Posterior vena cava (tissue), 2 donors: ENCODE results near the gene FNDC3B. TPM values are rescaled to one million over a fixed set of nuclear protein-coding genes. Genes with fewer than 3 reads are reported as not detected.
"Not testable (repeated sequence)": the region's sequence is repeated elsewhere in the genome, so short reads cannot be mapped to it uniquely, and the experiment has no call there.

ENCODE experiments used
- DNase-seq: peaks from one replicate; pipeline ENCODE4 v3.0.0-alpha.2; 2020; ENCODE audit warnings: low spot score
- intact Hi-C, 2 donors: fragments of 100-400 bp; cut with DNase I; formaldehyde crosslinking; loops; one replicate each; pipeline versions ENCODE4 v1.14.1 to v1.14.2; 2022 to 2023
- total RNA-seq, 2 donors: library from RNA; stranded (reverse); fragmentation: NEBNext Ultra II Directional; extraction: Animal tissue kit (Norgen Biotek cat#: 25700); gene quantifications; one replicate each; pipeline ENCODE4 v1.2.1, GENCODE V29; 2021
- donor health status: DM: yes; HTN: yes; CAD: no.
- donor health status: DM: yes; HTN: yes; CAD: no.

Gene FNDC3B
- total RNA-seq, 2 donors from 2014 or later = 142 to 167 TPM

GRCh38 chr3:172029425-172030098 lies 9.8 kb upstream of the FNDC3B start:
- intact Hi-C loops = no loop called here
- no peak for DNase-seq

GRCh38 chr3:172030181-172030580 lies 9.2 kb upstream of the FNDC3B start:
- intact Hi-C loops = no loop called here

DNA sequence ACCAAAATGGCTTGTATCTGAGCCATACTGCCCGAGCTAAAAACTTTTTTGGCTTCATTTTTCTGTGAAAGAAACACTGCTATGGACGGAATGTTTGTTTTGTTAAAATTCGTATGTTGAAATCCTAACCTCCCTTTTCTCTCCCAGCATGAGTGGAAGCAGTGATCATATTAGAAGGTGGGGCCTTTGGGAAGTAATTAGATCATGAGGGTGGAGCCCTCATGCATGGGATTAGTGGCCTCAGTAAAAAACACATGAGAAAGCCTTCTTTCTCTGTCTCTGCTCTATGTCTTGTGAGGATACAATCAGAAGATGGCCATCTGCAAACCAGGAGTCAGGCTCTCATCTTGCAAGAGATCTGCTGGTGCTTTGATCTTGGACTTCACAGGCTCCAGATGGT lies 7.4 kb upstream of the FNDC3B start:
- intact Hi-C loops = no loop called here

More at GRCh38 chr3:172030181-172030580, 9.2 kb upstream of the FNDC3B start:
- DNase-seq = no peak

DNA sequence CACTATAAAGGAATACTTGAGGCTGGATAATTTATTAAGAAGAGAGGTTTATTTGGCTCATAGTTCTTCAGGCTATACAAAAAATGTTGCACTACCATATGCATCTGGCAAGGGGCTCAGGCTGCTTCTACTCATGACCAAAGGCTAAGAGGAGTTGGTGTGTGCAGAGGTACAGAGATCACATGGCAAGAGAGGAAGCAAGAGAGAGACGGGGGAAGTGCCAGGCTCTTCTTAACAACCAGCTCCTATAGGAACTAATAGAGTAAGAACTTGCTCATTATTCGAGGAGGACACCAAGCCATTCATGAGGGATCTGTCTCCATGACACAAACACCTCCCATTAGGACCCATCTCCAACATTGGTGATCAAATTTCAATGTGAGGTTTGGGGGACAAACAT lies 6.0 kb upstream of the FNDC3B start:
- intact Hi-C loops = no loop called here
- DNase-seq = no peak

More for the DNA sequence above, 7.4 kb upstream of the FNDC3B start:
- no peak for DNase-seq

GRCh38 chr3:172034786-172035685 lies 4.3 kb upstream of the FNDC3B start:
- no peak for DNase-seq
- intact Hi-C loops = no loop called here

- DNase-seq = no peak
Measured at GRCh38 chr3:172036541-172037215, 2.7 kb upstream of the FNDC3B start.

GRCh38 chr3:172038798-172039435 lies 461 bp upstream of the FNDC3B start:
- DNase-seq = no peak
- intact Hi-C loops = no loop called here

More at GRCh38 chr3:172036541-172037215, 2.7 kb upstream of the FNDC3B start:
- intact Hi-C loops = no loop called here

GRCh38 chr3:172040078-172040980 lies 951 bp downstream of the FNDC3B start:
- peak; percentile 94 for DNase-seq
- intact Hi-C loops = loop anchor here in 1 of 2 donors (2.0 to 10.0 kb wide), 2 partner anchors 236 to 276 kb away; no protein-coding TSS in a partner anchor

DNA sequence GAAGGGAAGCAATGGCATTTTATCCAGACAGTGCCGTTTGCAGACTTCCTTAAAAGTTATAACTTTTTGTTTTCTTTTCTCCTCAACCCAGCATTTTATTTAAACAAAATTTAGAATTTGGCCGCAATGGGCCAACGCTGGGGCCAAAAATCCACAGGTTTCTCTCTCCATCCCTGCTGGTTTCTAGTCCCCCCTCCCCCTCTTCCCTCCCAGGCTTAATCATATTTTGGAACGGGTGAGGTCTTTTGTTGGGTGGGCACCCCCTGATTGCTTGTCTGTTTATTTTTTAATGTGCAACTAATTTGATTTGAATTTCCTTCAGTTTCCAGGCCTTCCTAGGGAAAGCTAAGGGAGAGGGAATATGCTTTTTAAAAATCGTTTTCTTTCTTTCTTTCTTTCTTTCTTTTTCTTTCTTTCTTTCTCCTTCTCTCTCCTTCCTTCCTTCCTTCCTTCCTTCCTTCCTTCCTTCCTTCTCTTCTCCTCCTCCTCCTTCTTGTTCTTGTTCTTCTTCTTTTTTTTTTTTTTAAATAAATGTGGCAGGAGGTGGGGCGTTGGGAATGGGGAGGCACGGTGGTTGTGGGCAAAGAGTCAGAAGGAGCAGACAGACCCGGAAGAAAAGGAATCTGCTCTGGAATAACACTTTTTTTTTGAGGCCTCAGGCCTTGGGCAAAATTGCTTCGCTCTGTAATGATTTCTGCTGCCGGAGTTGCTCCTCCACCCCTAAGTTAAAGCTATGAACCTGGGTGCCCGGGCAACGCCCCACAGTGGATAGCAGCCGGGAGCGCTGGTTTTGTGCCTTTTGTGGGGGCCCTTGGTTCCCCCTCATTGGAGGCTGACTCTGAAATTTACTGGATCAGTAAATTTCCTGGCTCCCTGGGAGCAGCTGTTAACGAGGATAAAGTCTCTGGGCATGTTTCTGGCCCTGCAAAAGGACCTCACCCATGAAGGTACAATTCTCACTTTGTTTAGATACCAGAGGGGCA lies 1.9 kb downstream of the FNDC3B start:
- DNase-seq = no peak
- intact Hi-C loops = loop anchor here in 1 of 2 donors (2.0 to 10.0 kb wide), 2 partner anchors 236 to 276 kb away; no protein-coding TSS in a partner anchor

- DNase-seq = no peak
- intact Hi-C loops = loop anchor here in 1 of 2 donors (10.0 kb wide), 1 partner anchor 237 kb away; no protein-coding TSS in a partner anchor
Measured at GRCh38 chr3:172042136-172042662, 2.8 kb downstream of the FNDC3B start.

DNA sequence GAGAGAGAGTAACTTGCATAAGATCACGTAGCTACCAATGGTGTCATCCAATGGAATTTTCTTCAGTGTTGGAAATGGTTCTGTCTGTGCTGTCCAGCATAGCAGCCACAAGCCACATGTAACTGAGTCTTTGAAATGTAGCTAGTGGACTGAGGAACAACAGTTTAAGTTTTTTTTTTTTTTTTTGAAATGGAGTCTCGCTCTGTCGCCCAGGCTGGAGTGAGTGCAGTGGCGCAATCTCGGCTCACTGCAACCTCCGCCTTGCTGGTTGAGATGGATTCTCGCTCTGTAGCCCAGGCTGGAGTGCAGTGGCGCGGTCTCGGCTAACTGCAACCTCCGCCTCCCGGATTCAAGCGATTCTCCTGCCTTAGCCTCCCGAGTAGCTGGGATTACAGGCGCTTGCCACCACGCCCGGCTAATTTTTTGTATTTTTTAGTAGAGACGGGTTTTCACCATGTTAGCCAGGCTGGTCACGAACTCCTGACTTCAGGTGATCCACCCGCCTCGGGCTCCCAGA lies 3.3 kb downstream of the FNDC3B start:
- intact Hi-C loops = loop anchor here in 1 of 2 donors (10.0 kb wide), 1 partner anchor 238 kb away; no protein-coding TSS in a partner anchor
- DNase-seq = not testable (repeated sequence)

DNA sequence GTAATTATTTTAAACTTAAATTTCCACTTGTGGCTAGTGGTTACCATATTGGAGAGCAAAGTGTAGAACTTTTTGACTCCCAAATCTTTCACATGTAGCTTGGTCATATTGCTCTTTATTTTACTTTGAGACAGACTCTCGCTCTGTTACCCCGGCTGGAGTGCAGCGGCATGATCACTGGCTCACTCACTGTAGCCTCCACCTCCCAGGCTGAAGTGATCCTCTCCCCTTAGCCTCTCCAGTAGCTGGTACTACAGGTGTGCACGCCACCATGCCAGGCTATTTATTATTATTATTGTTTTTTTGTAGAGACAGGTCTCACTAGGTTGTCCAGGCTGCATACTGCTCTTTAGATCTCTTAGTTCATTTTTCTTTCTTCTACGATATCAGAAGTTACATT lies 3.9 kb downstream of the FNDC3B start:
- DNase-seq = no peak
- intact Hi-C loops = loop anchor here in 1 of 2 donors (10.0 kb wide), 1 partner anchor 238 kb away; no protein-coding TSS in a partner anchor

- intact Hi-C loops = loop anchor here in 1 of 2 donors (10.0 kb wide), 1 partner anchor 239 kb away; no protein-coding TSS in a partner anchor
- no peak for DNase-seq
Measured at GRCh38 chr3:172043766-172044165, 4.4 kb downstream of the FNDC3B start.

GRCh38 chr3:172044833-172045585 lies 5.6 kb downstream of the FNDC3B start:
- intact Hi-C loops = loop anchor here in 1 of 2 donors (10.0 kb wide), 1 partner anchor 240 kb away; no protein-coding TSS in a partner anchor
- DNase-seq = no peak

GRCh38 chr3:172046268-172046915 lies 7.0 kb downstream of the FNDC3B start:
- intact Hi-C loops = loop anchor here in 1 of 2 donors (10.0 kb wide), 1 partner anchor 242 kb away; no protein-coding TSS in a partner anchor
- DNase-seq = no peak
